HG03521 (cell line): Measurements from ENCODE around the gene USP22.

Experiments used
- ATAC-seq: cut with Tn5 transposase; IDR thresholded peaks from one replicate; pipeline ENCODE4 v1.9.1; 2021; ENCODE audit warnings: mild to moderate bottlenecking, moderate library complexity; ENCODE audit not compliant: unreplicated experiment

Gene USP22

GRCh38 chr17:20965492-20965891 lies 77.3 kb downstream of the USP22 start:
- no peak for ATAC-seq

GRCh38 chr17:20961586-20961985 lies 81.2 kb downstream of the USP22 start:
- ATAC-seq, result no peak

GRCh38 chr17:20960871-20961270 lies 81.9 kb downstream of the USP22 start:
- no peak for ATAC-seq

GRCh38 chr17:20955427-20956323 lies 87.1 kb downstream of the USP22 start:
- no peak for ATAC-seq

GRCh38 chr17:20954794-20955193 lies 88.0 kb downstream of the USP22 start:
- no peak for ATAC-seq

GRCh38 chr17:20952183-20952582 lies 90.6 kb downstream of the USP22 start:
- ATAC-seq, result no peak
